GM19043 (cell line): ENCODE data around the gene NPW.

Experiments
- ATAC-seq: cut with Tn5 transposase; IDR thresholded peaks from one replicate; pipeline ENCODE4 v1.9.1; 2021; ENCODE audit warnings: low read depth; ENCODE audit not compliant: unreplicated experiment

NPW gene

DNA sequence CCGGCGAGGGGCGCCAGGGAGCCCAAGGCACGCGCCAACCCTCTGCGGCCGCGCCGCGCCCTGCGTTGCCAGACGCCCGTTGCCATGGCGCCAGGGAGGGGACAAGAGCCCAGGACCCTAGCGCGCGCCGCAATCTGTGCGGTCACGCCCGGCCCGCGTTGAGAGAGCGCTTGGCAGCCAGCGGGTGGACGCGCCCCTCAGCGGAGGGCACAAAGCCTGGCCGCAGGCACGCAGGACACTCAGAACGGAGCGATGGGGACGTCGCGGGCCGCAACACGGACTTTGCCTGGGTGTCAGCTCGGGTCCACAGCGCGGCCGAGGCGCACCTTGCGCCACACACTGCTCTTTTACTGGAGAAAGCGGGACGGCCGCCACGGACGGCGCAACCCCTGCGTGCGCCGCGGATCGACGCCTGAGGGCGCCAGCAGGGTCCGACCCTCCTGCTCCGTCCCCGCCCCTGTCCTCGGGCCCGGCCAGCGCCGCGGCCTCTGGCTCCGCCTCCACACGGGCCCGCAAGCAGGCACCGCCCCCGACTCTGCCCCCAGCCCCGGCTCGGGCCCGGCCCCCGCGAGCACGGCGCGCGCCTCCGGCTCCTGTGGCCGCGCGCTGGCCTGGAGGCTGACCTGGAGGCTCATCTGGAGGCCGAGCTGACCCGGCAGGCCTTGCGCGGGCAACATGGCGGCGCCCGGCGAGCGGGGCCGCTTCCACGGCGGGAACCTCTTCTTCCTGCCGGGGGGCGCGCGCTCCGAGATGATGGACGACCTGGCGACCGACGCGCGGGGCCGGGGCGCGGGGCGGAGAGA is 35.8 kb upstream of the NPW start, which contains the start of gene GFER:
TSS of gene GFER (plus strand) at position 650 of the 803 bp plus-strand sequence. CDS start at position 676, 26 bp downstream.
- ATAC-seq, result peak; percentile 67

DNA sequence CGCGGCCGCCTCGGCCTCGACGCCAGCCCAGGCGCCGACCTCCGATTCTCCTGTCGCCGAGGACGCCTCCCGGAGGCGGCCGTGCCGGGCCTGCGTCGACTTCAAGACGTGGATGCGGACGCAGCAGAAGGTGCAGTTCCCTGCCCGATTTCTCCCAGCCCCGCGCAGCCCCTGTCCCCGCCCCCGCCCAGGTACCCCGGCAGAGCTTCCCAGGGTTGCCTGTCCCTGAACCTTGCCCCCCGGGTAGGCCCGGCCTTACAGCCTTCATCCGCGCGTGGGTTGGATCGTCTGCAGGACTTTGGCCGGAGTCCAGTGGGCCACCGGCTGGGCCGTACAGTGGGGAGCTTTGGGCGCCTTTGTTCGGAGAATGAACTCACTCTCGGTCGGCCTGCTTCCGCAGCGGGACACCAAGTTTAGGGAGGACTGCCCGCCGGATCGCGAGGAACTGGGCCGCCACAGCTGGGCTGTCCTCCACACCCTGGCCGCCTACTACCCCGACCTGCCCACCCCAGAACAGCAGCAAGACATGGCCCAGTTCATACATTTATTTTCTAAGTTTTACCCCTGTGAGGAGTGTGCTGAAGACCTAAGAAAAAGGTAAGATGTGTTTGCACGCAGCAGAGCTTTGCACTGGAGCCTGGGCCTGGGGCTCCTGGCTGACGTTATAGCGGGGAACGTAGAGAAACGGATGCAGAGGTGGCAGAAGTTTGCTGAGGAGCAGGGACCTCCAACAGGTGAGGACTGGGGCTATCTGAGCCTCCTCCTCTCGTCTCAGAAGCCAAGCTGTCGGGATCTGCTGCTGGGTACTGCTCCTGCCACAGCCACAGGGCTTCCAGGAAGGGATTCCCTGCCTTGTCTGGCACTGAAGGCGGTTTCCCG is 35.0 kb upstream of the NPW start:
- ATAC-seq, result no peak

DNA sequence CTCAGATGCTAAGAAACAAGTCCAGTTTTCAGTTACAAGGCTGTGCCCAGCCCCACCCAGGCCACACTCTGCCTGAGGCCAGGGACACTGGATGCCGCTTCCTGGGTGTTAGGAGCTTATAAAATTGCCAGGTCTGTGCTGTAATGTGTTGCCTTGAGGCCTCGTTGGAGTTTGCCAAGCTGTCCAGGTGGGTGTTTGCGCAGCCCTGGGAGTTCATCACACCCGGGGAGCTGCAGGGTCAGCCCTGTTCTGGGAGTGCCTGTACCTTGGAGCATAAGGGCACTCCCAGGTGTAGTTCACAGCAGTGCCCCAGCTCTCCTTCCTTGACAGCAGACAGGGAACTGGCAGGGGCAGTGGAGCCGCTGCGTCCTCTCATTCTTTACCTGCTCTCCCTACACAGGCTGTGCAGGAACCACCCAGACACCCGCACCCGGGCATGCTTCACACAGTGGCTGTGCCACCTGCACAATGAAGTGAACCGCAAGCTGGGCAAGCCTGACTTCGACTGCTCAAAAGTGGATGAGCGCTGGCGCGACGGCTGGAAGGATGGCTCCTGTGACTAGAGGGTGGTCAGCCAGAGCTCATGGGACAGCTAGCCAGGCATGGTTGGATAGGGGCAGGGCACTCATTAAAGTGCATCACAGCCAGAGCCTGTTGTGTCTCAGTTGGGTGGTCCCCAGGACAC is 34.0 kb upstream of the NPW start:
- no peak for ATAC-seq

DNA sequence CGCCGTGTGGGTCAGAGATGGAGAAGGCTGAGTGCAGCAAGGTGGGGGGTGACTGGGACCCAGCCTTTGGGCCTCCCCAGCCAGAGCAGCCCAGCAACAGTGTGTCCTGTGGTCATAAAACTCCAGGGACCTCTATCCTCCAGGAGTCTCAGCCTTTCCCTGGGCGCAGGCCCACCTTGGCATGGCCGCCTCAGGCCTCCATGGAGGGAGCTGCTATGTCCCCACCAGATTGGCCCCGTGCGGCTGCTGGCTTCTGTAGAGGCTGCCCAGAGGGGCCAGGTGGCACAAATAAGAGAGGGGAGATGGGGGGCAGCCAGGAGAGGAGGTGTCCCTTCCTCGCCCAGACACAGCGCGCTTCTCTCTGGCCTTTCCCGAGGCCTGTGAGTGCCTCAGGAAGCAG is 32.4 kb upstream of the NPW start:
- ATAC-seq, result no peak

DNA sequence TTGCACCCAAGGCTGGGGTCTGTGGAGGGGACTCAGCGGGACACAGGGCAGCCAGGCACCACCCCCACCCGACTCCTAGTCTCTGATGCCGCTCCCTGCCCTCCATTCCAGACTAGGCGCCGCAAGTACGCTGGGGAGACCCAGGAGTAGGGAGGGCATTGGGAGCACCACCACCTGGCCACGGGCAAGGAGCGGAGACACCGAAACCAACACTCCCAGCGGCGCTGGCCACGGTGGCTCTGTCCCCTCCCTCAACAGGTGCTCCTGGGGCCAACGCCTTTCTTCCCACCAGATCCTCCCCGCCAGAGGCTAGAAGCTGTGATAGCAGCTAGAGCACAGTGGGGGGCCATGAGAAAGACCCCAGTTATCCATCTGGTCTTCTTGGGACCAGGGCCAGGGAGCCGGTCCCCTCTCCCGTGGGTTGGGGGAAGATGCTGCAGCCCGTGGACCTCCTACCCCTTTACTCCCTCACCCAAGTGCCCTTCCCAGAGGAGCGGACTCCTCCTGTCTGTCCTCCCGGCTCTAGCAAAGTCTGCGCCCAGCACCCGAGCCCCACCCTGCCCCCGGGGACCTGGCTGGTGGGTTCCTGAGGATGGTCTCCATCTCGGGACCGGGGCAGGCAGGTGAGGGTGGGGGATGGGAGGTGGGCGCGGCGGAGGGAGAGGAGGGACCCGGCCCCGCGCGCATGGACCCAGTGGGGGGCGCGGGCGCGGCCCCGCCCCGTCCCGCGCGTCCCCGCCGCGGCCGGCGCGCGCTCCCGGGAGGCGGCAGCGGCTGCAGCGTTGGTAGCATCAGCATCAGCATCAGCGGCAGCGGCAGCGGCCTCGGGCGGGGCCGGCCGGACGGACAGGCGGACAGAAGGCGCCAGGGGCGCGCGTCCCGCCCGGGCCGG is 30.1 kb upstream of the NPW start, which contains the start of gene SYNGR3:
TSS of gene SYNGR3 (plus strand) at position 762 of the 892 bp plus-strand sequence. CDS start 133 bp downstream, outside the sequence.
- ATAC-seq, result no peak

DNA sequence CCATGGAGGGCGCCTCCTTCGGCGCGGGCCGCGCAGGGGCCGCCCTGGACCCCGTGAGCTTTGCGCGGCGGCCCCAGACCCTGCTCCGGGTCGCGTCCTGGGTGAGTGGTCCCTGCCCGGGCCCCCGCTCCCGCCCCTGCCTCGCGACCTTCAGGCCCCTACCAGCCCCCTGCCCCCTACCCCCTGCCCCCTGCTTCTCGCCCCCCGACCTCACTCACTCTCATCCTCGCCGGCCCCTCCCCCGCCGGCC is 29.6 kb upstream of the NPW start:
- ATAC-seq, result no peak

DNA sequence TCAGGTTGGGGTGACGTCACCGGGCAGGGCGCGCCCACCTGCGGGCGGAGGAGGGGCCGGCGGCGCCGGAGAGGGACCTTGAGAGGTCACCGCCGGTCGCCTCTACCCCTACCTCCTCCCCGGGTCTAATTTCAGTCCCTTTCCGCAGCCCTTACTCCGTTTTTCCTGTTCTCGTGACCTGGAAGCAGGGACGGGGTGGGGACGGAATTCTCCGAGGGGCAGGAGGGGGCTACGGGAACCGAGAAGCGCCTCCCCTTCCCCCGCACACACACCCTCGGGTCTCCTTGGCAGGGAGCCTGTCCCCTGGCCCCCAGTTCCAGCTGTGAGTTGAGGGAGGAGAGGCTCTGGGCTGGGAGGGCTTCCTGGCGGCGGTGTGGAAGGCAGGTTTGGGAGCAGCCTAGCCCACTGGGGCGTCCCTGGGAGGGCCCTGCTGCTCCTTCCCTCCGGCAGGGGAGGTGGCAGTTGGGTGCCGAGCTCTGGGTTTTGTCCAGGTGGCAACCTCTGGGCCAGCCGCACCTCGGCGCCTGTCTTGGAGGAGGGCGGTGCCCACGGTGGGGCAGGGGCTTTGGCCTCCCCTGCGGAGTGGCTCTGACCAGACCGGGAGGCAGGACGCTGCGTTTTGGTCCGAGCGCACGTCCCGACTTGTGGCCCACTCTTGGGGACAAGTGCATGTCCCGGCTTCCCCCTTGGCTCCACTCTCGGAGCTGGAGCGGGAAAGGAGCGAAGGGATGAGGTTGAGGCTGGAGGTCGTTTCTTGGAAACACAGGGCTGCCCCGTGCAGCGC is 29.0 kb upstream of the NPW start:
- no peak for ATAC-seq

DNA sequence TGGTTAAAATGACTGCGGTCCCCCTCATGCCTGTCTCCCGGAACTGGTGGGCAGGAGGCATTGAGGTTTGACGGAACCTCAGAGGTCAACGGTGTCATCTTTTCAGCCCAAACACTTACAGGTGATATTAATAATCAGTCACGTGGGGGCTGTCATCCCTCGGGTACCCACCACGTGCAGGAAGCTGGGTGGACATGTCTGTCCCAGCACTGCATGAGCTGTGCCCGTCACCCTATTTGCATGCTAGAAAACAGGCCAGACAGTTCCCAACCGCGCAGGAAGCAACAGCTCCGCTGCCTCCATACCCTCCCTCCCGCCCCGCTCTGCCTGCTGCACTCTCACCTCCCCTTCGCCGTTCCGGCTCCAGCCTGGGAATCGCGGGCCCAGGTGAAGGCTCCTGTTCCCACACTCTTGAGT is 28.4 kb upstream of the NPW start:
- ATAC-seq, result no peak

DNA sequence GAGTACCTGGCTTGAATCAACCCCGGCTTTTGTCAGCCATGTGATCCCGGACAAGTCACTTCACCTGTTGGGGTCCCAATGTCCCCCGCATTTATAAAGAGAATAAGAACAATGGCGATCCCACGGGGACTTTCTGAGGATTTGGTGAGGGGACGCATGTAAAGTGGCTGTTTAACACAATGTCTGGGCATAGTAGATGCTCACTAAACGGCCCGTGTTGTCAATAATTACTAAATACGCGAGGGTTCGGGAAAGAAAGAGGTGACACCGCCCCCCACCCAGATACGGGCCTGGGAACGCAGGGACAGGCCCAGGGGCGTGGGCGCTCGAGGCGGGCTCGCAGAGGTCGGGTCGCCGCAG is 28.0 kb upstream of the NPW start:
- ATAC-seq, result no peak

DNA sequence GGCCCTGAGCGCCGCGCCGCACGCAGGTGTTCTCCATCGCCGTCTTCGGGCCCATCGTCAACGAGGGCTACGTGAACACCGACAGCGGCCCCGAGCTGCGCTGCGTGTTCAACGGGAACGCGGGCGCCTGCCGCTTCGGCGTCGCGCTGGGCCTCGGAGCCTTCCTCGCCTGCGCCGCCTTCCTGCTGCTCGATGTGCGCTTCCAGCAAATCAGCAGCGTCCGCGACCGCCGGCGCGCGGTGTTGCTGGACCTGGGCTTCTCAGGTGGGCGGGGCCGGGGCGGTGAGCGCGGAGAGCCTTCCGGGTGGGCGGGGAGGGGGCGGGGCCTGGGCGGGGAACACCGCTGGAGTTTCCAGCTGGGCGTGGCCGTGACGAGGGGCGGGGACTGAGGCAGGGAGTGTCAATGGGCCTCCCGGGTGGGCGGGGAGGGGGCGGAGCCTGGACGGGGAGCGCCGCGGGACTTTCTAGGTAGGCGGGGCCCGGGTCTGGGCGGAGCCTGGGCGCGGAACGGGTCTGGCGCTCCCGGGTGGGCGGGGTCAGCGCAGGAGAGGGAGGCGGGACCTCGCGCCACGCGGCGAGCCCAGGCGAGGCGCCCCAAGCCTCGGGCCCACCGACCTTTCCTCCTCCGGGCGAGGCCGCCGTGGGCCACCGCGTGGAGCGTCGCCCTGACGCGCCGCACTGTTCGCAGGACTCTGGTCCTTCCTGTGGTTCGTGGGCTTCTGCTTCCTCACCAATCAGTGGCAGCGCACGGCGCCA is 27.5 kb upstream of the NPW start:
- peak; percentile 44 for ATAC-seq

DNA sequence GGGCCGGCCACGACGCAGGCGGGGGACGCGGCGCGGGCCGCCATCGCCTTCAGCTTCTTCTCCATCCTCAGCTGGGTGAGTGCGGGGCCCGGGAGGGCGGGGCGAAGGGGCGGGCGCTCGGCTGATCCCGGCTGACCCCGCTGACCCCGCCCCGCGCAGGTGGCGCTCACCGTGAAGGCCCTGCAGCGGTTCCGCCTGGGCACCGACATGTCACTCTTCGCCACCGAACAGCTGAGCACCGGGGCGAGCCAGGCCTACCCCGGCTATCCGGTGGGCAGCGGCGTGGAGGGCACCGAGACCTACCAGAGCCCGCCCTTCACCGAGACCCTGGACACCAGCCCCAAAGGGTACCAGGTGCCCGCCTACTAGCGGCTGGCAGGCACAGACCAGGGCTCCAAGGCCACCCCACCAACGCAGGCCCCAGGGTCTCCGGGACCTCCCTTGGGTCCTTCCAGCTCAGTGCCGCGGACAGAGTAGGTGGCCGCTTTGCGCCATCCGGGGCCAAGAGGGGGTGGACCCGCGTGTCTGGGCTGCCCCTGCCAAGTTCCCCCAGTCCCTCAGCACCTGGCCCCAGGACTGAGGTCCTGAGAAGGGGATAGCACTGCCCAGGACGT is 26.8 kb upstream of the NPW start:
- ATAC-seq, result no peak

DNA sequence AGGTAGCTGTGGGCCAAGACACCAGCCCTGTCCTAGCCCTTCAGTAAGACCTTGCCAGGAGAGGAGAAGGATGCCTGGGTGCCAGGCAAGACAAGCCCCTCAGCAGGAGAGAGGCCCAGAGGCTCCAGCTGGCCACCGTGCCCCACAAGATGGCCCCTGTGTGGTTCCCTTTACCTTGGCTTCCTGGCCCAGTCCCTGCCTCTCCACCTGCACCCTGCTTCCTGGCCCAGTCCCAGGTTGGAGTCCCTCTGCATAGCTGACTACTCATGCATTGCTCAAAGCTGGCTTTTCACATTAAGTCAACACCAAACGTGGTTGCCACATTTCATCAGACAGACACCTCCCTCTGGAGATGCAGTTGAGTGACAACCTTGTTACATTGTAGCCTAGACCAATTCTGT is 25.9 kb upstream of the NPW start:
- ATAC-seq, result no peak

DNA sequence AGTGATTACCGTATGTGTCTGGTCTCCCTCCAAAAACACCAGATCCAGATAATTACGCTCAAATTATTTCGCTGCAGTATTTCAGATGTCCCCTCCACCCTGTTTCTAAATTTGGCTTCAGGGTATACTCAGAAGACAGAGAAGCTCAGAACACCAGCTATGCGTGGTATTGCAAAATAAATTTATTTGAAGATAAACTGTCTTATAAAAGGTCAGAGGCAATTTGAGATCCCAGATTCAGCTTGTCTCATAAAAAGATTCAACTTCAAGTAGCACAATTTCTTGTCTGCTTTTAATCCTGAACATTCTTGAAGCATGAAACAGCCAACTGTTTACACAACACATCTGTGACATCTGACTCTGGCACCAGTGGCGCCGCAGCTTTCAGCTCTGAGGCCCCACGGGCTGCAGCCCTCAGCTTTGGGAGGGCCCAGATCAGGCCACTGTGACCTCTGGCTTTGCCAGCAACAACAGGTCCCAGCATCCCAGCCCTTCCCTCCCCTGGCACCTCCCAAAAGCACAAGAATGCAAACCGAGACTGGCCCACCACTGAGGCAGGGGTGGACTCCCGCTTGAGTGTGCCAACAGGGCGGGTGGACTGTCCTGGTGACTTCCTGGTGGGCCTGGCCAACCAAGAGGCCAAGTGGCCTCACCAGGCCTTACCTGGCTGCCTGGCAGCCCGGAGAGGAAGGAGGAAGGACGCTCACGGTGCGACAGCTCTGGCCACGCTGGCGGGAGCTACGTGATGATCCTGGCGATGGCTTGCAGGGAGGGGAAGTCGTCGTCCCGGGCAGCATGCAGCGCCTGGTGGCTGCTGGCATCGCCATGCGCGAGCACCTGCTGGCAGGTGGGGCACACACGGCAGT is 21.9 kb upstream of the NPW start:
- no peak for ATAC-seq

DNA sequence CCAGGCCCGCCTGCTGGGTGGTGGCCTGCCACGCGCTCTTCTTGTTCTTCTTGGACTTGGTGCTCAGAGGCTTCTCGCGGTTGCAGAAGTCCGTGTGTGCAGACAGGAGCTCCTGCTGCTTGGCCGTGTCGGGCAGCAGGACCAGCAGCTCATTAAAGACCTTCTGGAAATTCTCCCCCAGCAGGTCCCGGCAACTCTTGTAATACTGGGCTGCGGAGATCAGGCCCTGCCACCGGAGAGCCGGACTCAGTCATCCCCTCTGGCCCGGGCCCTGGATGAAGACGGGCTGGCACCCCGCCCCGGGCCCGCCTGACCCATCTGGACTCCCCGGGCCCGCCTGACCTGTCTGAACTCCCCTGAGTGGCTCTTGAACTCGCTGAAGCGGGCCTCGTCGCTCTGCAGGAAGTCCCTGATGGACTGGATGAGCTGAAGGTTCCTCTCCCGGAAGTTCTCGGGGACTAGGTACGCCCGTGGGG is 21.2 kb upstream of the NPW start:
- no peak for ATAC-seq

DNA sequence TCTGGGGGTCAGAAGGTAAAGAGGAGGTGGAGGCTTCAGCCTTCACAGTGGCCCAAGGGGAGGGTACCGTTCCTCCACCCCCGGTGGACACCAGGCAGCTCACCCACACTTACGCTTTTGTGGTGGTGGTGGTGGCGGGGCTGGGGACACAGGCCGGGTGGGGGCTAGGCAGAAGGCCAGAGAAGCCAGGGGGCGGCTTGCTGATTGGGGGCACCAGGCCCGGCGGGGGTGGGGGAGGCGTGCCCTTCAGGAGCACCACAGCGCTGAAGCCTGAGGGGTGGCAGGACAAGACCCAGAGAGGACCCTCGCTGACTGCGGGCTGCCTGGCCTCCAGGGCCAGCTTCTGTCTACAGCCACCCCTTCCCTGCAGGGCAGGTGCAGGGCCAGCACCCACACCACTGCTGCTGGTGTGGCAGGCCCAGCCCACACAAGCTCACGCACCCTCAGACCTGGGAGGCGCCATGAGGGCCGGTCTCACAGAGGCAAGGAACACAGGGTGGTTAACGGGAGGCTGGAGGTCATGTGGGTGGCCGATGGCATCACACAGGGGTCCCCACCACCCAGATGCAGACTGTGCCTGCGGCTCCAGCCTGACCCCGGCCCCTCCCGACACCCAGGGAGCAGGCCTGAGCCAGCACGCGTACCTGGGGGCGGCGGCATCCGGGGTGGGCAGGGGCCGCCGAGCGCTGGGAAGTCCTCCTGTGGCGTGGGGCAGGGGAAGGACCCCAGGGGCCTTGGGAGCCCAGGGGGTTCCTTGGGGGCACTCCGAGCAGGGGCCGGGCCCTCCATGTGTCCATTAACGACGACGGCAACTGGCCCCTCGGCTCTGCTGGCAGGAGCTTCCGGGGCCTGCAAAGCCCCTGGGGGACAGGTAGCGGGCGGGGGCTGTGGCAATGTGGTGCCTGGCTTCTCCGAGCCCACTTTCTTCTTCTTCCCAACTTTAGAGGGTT is 20.5 kb upstream of the NPW start:
- no peak for ATAC-seq

DNA sequence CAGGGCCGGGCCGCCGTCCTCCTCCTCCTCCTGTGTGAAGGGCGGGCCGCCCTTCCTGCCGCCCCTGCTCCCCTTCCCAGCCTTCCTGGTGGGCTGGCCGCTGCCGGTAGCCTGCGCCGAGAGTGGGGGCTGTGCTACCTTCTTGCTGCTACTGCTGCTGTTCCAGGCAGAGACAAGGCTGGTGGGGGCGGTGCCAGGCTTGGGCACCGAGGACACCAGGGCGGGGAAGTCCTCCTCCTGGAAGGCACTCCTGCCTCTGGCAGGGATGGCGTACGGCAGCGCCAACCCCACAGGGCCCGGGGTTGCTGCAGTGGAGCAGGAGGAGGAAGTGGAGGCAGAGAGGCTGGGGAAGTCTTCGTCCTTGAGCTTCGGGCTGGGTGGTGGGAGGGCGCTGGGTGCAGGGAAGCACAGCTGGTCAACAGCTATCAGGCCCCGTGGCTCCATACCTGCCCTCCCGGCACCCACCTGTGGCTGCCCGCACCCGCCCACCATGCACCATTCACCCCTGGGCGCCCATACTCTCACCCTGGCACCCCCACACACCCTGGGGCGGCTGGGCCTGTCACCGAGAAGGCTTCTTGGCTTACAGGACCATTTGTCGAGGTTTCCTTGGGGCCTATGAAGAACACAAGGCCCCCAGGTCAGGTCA is 19.6 kb upstream of the NPW start:
- no peak for ATAC-seq
